Kidney glomerular epithelial cell (primary cell): Measurements from ENCODE around the gene STMP1.
"Not testable (repeated sequence)": the region's sequence is repeated elsewhere in the genome, so short reads cannot be mapped to it uniquely, and the experiment has no call there.

Experiments
- DNase-seq: peaks from one replicate; lab custom pipeline; 2025; lab: John Stamatoyannopoulos, UW

STMP1 gene

GRCh38 chr7:135662373-135663114, at the start of gene STMP1:
Gene STMP1, plus strand, starts transcription at chr7:135662514.
- DNase-seq, result peak; percentile 88

- no peak for DNase-seq
Measured at GRCh38 chr7:135616136-135616535, 46.2 kb upstream of the STMP1 start.

DNA sequence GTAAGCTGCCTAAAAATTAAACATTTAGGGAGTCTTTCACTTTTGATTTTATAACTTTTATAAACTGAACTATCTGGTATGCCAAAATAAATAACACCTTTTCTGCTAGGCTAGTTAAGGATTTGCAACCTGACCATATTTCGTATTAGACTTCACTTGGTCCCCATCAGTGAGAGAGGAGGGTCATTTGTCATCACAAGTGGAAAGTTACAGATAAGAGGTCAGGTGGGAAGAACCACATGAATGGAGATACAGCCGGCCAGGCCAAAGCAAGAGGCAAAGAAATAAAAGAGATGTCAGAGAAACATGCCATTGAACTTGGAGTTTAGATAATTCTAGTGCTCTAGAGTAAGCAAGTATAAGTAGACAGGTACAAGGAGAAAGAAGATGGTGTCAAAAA, 44.5 kb upstream of the STMP1 start:
- DNase-seq, result no peak

GRCh38 chr7:135618510-135618909, 43.8 kb upstream of the STMP1 start:
- no peak for DNase-seq

GRCh38 chr7:135620447-135620846, 41.9 kb upstream of the STMP1 start:
- no peak for DNase-seq

- peak; percentile 82 for DNase-seq
Measured at GRCh38 chr7:135620980-135621850, 41.1 kb upstream of the STMP1 start.

DNA sequence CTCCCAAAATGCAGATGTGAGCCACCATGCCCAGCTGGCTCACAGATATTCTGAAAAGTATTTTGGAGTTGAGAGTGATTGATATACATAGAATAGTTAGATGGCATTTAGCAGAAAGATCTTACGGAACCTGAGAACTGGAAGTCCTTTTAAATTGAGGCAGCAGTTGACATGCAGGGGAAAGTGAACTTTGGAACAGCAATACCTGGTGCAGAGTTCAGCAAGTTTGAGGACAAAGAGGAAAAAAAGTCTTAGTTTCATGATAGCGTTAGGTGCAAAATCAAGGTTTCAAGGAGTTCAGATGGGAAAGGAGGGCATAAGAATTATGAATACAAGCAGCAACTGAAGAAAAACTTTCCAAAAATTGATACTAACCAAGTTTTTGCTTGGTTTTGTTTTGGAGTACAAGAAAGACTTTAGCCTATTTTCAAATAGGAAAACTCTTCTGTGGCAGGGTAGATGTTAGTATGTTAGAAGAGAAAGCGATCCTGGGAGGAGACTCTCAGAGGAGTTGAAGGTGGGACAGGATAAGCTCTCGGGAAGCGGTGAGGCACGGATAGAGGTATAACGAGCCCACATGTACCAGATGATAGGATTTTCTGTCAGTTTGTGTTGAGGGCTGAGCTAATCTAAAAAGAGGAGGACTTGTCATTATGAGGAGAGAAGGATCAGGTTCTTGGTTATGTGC, 28.0 kb upstream of the STMP1 start:
- DNase-seq, result no peak

DNA sequence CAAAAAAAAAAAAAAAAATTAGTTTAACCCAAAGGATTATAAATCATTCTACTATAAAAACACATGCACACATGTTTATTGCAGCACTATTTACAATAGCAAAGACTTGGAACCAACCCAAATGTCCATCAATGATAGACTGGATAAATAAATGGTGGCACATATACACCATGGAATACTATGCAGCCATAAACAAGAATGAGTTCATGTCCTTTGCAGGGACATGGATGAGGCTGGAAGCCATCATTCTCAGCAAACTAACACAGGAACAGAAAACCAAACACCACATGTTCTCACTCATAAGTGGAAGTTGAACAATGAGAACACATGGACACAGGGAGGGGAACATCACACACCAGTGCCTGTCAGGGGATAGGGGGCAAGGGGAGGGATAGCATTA, 22.6 kb upstream of the STMP1 start:
- DNase-seq, result not testable (repeated sequence)

DNA sequence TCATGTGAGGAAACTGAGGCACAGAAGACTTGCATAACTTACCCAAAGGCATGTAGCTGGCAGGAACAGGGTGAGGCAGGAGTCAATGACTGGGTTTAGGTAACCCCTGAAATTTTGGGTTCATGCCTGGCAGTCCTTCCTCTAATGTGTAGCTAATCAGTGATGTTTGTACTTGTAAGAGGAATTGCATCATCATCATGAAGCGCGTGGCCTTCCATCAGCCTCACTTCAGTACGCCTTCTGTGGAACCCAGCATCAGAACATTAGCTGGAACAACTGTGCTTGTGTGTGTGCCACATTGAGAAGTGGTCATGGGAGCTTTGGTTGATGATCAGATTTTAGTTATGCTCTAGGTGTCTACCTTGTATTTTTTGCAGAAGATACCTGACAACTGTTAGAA, 18.2 kb upstream of the STMP1 start:
- DNase-seq, result no peak

DNA sequence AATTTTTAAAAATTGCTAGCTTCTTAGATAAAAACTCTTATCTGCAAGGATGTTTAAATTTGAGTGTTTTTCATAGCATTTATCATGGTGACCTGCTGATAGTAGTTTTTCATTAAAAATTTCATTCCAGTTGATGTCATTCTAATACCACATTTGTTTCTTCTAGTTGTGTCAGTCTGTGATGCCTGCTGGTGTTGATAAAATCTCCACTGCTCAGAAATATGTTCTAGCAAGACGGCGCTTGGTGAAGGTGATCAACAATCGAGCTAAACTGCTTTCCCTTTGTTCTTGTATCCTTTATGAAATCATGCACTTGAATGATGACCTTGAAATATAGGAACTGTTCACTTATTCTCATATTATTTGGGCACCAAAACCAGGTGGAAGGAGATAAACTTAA, 17.6 kb upstream of the STMP1 start:
- no peak for DNase-seq

DNA sequence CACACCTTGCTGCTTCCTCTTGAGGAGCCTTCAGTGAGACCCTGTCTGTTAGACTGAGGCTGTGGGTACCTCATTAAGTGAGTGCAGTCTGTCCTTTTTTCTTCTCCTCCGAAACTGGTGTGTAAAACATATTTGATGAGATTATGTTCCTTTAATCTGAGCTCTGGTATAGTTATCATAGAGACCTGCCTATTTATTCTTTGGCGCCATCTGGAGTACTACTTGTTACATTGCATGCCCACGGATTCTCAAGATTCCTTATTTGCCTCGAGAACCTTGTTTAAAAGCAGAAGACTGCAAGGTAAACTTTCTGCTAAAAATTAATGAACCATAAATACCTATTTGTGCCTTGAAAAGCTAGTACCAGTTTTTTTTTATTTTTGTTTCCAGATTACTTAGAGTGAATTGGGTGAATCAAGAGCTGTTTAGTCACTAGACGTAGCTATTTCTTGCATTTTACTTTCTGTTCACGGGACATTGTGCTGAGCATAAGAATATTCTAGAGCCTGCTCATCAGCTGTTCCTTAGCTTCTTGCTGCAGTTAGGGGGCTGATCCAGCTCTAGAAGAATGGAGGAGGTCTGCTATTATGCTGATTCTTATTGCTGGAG, 16.9 kb upstream of the STMP1 start:
- DNase-seq, result peak; percentile 52

DNA sequence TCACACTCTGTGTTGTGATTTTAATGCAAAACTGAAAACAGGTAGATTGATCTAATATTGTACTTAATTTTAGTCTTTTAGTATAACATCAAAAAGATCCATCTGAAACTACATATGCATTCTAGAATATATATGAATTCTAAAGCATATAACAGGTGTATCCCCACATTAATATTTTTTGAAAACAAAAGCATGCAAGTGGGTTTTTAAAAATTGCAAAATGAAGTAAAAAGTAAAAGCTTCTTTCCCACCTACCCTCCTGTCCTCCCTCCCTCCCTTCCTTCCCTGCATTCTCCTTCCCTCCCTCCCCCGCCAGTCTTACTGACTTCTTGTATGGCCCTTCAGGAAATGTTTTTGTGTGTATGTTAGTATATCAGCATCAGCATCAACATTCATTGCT, 14.6 kb upstream of the STMP1 start:
- no peak for DNase-seq

DNA sequence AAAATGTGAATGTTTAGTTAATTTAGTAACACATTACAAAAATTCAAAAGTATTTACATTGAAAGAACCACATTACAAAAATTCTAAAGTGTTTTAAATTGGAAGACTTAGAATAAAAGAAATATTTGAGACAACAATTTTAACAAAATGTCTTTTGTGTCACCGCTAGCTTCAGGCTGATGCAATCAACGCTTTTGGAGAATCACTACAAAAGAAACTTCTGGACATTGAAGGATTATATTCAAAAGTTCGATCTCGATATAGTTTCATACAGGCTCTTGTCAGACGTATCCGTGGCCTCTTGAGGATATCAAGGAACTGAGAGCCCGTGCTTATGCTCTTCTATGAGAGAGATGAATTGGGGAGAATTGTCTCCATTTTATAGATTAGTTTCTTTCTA, 14.1 kb upstream of the STMP1 start:
- DNase-seq, result no peak

DNA sequence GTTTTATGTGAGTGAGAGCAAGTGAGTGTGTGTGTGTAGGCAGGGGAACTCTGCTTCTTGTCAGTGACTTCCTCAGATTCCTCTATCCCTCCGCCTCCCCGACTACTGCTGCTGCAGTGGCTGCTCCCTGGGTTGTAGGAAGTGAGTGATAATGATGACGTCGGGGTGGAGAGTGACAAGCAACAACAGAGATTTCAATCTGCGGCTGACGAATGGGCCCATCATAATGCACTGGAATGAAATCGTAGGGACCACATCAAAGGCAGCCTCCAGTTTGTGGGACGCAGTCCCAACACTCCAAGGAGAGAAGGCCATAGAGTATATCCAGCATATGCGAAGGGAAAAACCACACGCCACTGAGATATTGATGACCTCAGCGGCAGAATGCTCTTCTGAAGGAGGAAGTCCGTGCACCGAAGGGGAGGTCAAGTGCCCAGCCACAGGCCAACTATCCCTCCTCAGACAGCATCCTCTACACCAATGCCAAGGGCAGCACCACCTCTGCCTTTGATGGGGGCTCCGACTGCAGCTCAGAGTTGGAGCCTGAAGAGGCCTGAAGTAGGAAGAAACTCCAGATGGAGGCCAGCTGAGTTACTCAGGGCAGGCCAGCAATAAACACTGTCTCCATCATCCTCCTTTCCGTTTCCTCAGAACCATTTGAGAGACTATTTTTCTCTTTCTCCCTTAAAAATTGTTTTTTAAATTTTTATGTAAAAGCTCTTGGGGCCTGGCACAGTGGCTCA, 11.3 kb upstream of the STMP1 start:
- no peak for DNase-seq

GRCh38 chr7:135653340-135654080, 8.8 kb upstream of the STMP1 start:
- no peak for DNase-seq

DNA sequence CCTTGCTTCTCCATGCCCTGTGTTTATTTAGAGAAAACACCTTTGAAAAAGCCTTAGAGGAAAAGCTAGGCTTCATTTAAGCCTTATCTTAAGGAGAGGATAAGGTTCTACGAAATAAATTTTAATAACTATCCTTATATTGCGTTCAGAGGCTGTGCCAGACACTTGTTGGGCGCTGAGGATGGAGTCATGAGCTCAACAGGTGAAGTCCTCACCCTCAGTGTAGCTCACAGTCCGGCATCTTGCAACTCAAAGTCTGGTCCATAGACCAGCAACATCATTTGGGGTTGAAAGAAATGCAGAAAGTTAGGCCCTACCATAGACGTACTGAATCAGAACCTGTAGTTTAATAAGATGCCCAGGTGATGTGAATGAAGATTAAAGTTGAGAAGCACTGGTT, 3.8 kb upstream of the STMP1 start:
- DNase-seq, result no peak

- DNase-seq, result peak; percentile 72
Measured at GRCh38 chr7:135659159-135659846, 3.0 kb upstream of the STMP1 start.

GRCh38 chr7:135661311-135662122, 797 bp upstream of the STMP1 start:
- DNase-seq, result no peak

DNA sequence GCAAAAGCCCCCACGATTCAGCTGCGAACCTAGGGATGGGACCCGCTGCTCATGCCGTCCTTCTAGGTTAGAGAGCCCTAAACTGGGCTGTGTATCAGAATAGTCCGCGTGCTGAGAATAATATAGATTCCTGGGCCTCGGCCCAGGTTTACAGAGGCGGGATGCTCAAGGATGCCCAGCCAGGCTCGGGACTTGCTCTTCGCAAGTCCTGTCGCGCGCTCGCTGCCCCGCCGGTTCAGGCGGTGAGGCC, 266 bp upstream of the STMP1 start:
- DNase-seq, result no peak
